Kidney epithelial cell (primary cell): Measurements from ENCODE around the gene NRK. TPM values are rescaled to one million over a fixed set of nuclear protein-coding genes. Genes with fewer than 3 reads are reported as not detected.
A peak's percentile ranks its signal among the peaks of the same experiment; 100 is the strongest.

Experiments
- DNase-seq: peaks from one replicate; pipeline ENCODE4 v3.0.0-alpha.2; 2010; ENCODE audit warnings: low read depth
- H3K27me3 ChIP-seq: 2 replicates; pipeline ENCODE4 v1.6.0; 2011; ENCODE audit warnings: low read length; ENCODE audit not compliant: control insufficient read depth, insufficient read depth
- H3K36me3 ChIP-seq: 2 replicates; pipeline ENCODE4 v1.5.1; 2011; ENCODE audit warnings: low read length; ENCODE audit not compliant: control insufficient read depth, insufficient read depth
- H3K4me3 ChIP-seq: 2 replicates; pipeline ENCODE4 v1.5.1; 2011; ENCODE audit warnings: low read depth, mild to moderate bottlenecking, control low read depth, low read length
- total RNA-seq: library from RNA; depleted of rRNA; stranded (reverse); fragments of >200 nt; gene quantifications from 2 replicates; pipeline ENCODE4 v1.2.3, GENCODE V29; 2015
- TF ChIP-seq, protein P1 (sequence below): IDR thresholded peaks from 2 replicates; pipeline ENCODE4 v1.5.1; 2011; ENCODE audit warnings: mild to moderate bottlenecking, moderate library complexity, low read length, control low read depth, inconsistent platforms; ENCODE audit not compliant: insufficient read depth, poor library complexity, severe bottlenecking

NRK gene
- total RNA-seq, 1 donor from 2014 or later = 9.0 TPM

DNA sequence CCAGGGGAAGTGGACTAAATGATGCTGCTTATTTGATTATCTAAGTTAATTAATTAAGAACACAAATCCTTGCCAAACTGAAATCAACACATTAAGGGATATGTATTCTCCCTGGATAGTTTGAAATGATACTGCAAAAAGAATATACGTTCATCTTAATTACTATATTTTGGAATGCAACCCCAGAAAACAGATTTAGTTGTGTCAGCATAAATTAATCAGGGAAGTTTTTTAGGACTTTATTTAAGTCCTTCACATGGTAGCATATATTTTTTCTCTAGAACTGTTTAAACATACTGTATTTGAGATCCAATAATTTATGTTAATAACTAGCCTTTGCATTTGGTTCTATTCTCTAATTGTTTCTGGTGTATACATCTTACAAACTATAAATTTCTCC is 52.5 kb downstream of the NRK start:
- DNase-seq = no peak
- no peaks in the 10 kb centered on the region for H3K27me3 ChIP-seq
- no peak overlapping the region for H3K4me3 ChIP-seq
- no peaks in the 10 kb centered on the region for H3K36me3 ChIP-seq
- TF ChIP-seq, protein P1, sequence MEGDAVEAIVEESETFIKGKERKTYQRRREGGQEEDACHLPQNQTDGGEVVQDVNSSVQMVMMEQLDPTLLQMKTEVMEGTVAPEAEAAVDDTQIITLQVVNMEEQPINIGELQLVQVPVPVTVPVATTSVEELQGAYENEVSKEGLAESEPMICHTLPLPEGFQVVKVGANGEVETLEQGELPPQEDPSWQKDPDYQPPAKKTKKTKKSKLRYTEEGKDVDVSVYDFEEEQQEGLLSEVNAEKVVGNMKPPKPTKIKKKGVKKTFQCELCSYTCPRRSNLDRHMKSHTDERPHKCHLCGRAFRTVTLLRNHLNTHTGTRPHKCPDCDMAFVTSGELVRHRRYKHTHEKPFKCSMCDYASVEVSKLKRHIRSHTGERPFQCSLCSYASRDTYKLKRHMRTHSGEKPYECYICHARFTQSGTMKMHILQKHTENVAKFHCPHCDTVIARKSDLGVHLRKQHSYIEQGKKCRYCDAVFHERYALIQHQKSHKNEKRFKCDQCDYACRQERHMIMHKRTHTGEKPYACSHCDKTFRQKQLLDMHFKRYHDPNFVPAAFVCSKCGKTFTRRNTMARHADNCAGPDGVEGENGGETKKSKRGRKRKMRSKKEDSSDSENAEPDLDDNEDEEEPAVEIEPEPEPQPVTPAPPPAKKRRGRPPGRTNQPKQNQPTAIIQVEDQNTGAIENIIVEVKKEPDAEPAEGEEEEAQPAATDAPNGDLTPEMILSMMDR = no peak

DNA sequence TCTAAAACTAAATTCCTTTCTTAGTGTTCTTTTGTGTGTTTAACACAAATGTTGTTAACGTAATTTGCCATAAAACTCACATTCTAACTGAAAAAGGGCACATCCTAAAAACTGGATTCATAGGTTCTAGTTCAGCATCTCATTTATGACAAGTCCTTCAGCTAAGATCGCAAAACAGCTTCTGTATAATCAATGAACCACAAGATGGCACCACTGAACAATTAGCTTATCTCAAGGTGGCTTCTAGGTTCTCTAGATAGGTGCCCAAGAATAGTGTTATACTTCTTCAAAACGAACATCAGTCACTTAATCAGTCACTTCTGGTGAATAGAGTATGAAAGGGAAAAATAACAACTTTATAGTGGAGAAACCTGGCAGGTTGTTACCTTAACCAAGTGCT is 54.3 kb downstream of the NRK start:
- H3K27me3 ChIP-seq = no peaks in the 10 kb centered on the region
- DNase-seq = no peak
- H3K36me3 ChIP-seq = no peaks in the 10 kb centered on the region
- no peak overlapping the region for H3K4me3 ChIP-seq
- TF ChIP-seq, protein P1 = peak; percentile 47

DNA sequence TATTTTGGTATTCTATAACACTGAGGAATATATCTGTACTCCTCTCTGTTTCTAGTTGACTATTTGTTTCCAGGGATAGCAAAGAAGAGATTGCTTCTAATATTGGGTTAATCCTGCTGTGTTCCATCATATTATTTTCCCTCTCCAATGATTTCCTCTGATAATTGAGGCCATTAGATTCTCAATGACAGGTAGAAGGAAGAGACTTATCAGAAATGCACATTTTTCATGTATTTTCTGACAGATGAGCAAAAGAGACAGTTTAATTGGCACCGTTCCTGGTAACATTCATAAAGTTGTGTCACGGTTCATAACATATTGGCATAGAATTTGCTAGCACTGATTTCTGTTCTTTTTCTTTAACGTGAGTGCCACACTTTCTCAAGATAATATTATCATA is 58.2 kb downstream of the NRK start:
- no peak overlapping the region for H3K4me3 ChIP-seq
- no peaks in the 10 kb centered on the region for H3K36me3 ChIP-seq
- TF ChIP-seq, protein P1 = no peak
- no peaks in the 10 kb centered on the region for H3K27me3 ChIP-seq
- no peak for DNase-seq

DNA sequence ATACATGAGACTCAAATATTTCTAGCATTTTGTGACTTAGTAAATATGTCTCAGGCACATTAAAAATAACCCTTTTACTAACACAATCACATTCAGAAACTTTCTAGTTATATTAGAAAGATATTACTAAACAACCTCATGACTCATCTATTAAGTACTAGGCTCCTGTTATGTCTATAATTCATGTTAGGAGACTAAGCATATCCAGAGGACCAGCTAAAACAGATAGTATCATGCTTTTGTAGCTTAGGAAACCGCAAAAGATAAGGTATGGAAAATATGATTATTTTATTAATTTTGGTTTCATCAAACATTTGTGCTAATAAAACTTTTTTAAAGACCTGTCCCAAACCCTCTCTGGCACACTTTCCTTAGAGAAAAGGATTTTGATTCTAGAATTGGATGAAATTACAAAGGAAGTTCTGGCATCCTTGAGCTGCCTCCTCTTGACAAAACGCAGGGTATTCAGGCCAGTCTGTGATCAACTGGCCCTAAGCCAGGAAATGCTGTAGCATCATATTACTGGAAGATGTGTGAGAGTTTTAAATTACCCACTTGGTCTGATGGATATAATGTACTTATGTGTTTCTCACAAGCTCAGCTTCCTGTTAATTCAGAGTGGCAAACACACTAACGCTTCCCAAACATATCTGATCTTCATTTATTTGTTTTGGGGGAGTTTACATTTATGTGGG is 60.4 kb downstream of the NRK start:
- Histone ChIP-seq H3K4me3 (no peak overlapping the region), H3K27me3 (no peaks in the 10 kb centered on the region), H3K36me3 (no peaks in the 10 kb centered on the region)
- DNase-seq = no peak
- TF ChIP-seq, protein P1 = no peak

DNA sequence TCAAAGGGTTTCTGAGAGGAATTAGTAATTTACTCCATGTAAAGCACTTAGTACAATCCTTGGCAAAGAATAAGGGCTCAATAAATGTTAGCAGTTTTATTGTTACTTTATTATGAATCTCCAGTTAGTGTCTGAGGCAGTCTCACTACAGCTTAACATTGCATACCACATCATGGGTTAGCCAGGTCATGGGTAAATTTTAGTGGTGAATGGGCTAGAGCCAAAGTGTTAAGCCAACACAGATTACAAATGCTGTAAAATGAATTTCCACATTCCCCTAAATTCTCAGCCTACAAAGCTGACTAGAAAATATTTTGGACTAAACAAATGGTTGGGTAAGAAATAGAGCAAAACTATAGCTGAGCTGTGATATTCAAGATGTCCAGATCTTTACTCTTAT is 72.4 kb downstream of the NRK start:
- no peak for DNase-seq
- Histone ChIP-seq H3K4me3 (no peak overlapping the region), H3K36me3 (no peaks in the 10 kb centered on the region), H3K27me3 (no peaks in the 10 kb centered on the region)
- TF ChIP-seq, protein P1 = no peak

DNA sequence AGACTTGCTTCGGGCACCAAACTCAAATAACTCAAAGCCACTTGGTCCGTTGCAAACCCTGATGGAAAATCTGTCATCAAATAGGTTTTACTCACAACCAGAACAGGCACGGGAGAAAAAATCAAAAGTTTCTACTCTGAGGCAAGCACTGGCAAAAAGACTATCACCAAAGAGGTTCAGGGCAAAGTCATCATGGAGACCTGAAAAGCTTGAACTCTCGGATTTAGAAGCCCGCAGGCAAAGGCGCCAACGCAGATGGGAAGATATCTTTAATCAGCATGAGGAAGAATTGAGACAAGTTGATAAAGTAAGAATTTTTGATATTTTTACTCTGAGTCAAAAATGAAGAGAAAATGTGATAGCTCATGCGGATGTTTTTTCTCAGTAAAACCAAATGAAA is 87.2 kb downstream of the NRK start:
- no peak for DNase-seq
- H3K36me3 ChIP-seq = no peaks in the 10 kb centered on the region
- no peaks in the 10 kb centered on the region for H3K27me3 ChIP-seq
- H3K4me3 ChIP-seq = no peak overlapping the region
- TF ChIP-seq, protein P1 = no peak
